ENCODE data around the gene CDK5.

CDK5 gene

GRCh38 chr7:151048911-151049463, 8.7 kb downstream of the CDK5 start:
- TF ChIP-seq EZH2phosphoT487 (IDR thresholded peaks at IDR 0.05; ENCODE audit: low read depth) = no peak
- TF ChIP-seq CTCF (IDR thresholded peaks at IDR 0.05; ENCODE audit: low read depth, low read length) = no peak
- Histone ChIP-seq H3K9me3 (ENCODE audit: insufficient read depth, low read length) (no peaks in the 10 kb centered on the region), H3K4me3 (ENCODE audit: low read length) (no peak overlapping the region), H2AFZ (ENCODE audit: low read depth, low read length) (no peak overlapping the region), H4K20me1 (ENCODE audit: insufficient read depth, low read length) (no peaks in the 10 kb centered on the region), H3K4me2 (ENCODE audit: low read length) (no peak overlapping the region), H3K4me1 (ENCODE audit: low read length) (no peaks in the 10 kb centered on the region), H3K27me3 (ENCODE audit: low read depth, low read length) (no peaks in the 10 kb centered on the region), H3K36me3 (replicated peaks; ENCODE audit: low read depth, low read length) (no peaks in the 10 kb centered on the region), H3K79me2 (ENCODE audit: low read length) (no peaks in the 10 kb centered on the region), H3K9ac (ENCODE audit: low read length) (no peak overlapping the region), H3K27ac (ENCODE audit: low read length) (no peak overlapping the region)

GRCh38 chr7:151047976-151048815, 9.5 kb downstream of the CDK5 start, which contains the start of gene ASIC3:
Gene ASIC3, plus strand, starts transcription at chr7:151048531. Its CDS starts 355 bp downstream, at chr7:151048886.
- no peaks in the 10 kb centered on the region for H3K36me3 ChIP-seq (replicated peaks; ENCODE audit: low read depth, low read length)
- H3K27me3 ChIP-seq (ENCODE audit: low read depth, low read length) = no peaks in the 10 kb centered on the region
- no peaks in the 10 kb centered on the region for H3K9me3 ChIP-seq (ENCODE audit: insufficient read depth, low read length)
- H3K27ac ChIP-seq (ENCODE audit: low read length) = no peak within 1 kb of the TSS
- H3K79me2 ChIP-seq (ENCODE audit: low read length) = no peaks in the 10 kb centered on the region
- no peaks in the 10 kb centered on the region for H3K4me1 ChIP-seq (ENCODE audit: low read length)
- H3K4me2 ChIP-seq (ENCODE audit: low read length) = no peak within 1 kb of the TSS
- no peaks in the 10 kb centered on the region for H4K20me1 ChIP-seq (ENCODE audit: insufficient read depth, low read length)
- no peak within 1 kb of the TSS for H3K4me3 ChIP-seq (ENCODE audit: low read length)
- no peak for TF ChIP-seq CTCF (IDR thresholded peaks at IDR 0.05; ENCODE audit: low read depth, low read length)
- no peak for TF ChIP-seq EZH2phosphoT487 (IDR thresholded peaks at IDR 0.05; ENCODE audit: low read depth)
- H2AFZ ChIP-seq (ENCODE audit: low read depth, low read length) = no peak within 1 kb of the TSS
- no peak within 1 kb of the TSS for H3K9ac ChIP-seq (ENCODE audit: low read length)

GRCh38 chr7:151046603-151047573, 10.8 kb downstream of the CDK5 start:
- H4K20me1 ChIP-seq (ENCODE audit: insufficient read depth, low read length) = no peaks in the 10 kb centered on the region
- H3K4me2 ChIP-seq (ENCODE audit: low read length) = no peak overlapping the region
- H3K9ac ChIP-seq (ENCODE audit: low read length) = no peak overlapping the region
- no peak overlapping the region for H3K27ac ChIP-seq (ENCODE audit: low read length)
- H3K4me3 ChIP-seq (ENCODE audit: low read length) = no peak overlapping the region
- no peaks in the 10 kb centered on the region for H3K4me1 ChIP-seq (ENCODE audit: low read length)
- no peaks in the 10 kb centered on the region for H3K36me3 ChIP-seq (replicated peaks; ENCODE audit: low read depth, low read length)
- no peaks in the 10 kb centered on the region for H3K79me2 ChIP-seq (ENCODE audit: low read length)
- no peaks in the 10 kb centered on the region for H3K27me3 ChIP-seq (ENCODE audit: low read depth, low read length)
- no peaks in the 10 kb centered on the region for H3K9me3 ChIP-seq (ENCODE audit: insufficient read depth, low read length)
- H2AFZ ChIP-seq (ENCODE audit: low read depth, low read length) = no peak overlapping the region
- TF ChIP-seq EZH2phosphoT487 (IDR thresholded peaks at IDR 0.05; ENCODE audit: low read depth) = no peak
- TF ChIP-seq CTCF (IDR thresholded peaks at IDR 0.05; ENCODE audit: low read depth, low read length) = no peak
